Lung microvascular endothelial cell (primary cell): Measurements from ENCODE around the gene CBLL2. TPM values are rescaled to one million over a fixed set of nuclear protein-coding genes. Genes with fewer than 3 reads are reported as not detected.
"Not testable (repeated sequence)": the region's sequence is repeated elsewhere in the genome, so short reads cannot be mapped to it uniquely, and the experiment has no call there.

Experiments used
- DNase-seq, 2 donors: peaks; one replicate each; pipeline versions ENCODE4 v3.0.0 to v3.0.0-alpha.2; 2010; ENCODE audit warnings: low read depth in 2 of 2
- total RNA-seq: library from RNA; depleted of rRNA; stranded (reverse); fragments of >200 nt; gene quantifications from 2 replicates; pipeline ENCODE4 v1.2.1, GENCODE V29; 2014

Gene CBLL2
- total RNA-seq: not detected in 2 replicates

- no peak for DNase-seq
Measured at GRCh38 chrX:22272613-22273012, at the start of gene CBLL2. TSS of gene CBLL2 (plus strand) at chrX:22272913. CDS start at chrX:22272992, 79 bp downstream.

GRCh38 chrX:22234380-22234779, 38.3 kb upstream of the CBLL2 start:
- DNase-seq: no peak

GRCh38 chrX:22237479-22237878, 35.2 kb upstream of the CBLL2 start:
- no peak for DNase-seq

GRCh38 chrX:22246620-22247019, 26.1 kb upstream of the CBLL2 start:
- no peak for DNase-seq

- DNase-seq: no peak
Measured at GRCh38 chrX:22247169-22247568, 25.5 kb upstream of the CBLL2 start.

GRCh38 chrX:22248401-22248800, 24.3 kb upstream of the CBLL2 start:
- DNase-seq: no peak

GRCh38 chrX:22249371-22249770, 23.3 kb upstream of the CBLL2 start:
- DNase-seq: no peak

GRCh38 chrX:22268706-22269105, 4.0 kb upstream of the CBLL2 start:
- DNase-seq: no peak

- DNase-seq: no peak
Measured at GRCh38 chrX:22273714-22274317, 1.1 kb downstream of the CBLL2 start.

GRCh38 chrX:22276781-22277180, 4.1 kb downstream of the CBLL2 start:
- no peak for DNase-seq

- DNase-seq: no peak
Measured at GRCh38 chrX:22278375-22278774, 5.7 kb downstream of the CBLL2 start.

GRCh38 chrX:22289209-22289608, 16.5 kb downstream of the CBLL2 start:
- DNase-seq: not testable (repeated sequence)

- DNase-seq: no peak
Measured at GRCh38 chrX:22296871-22297270, 24.2 kb downstream of the CBLL2 start.

- DNase-seq: peak; percentile 48 to 63
Measured at GRCh38 chrX:22300130-22300529, 27.4 kb downstream of the CBLL2 start.

- DNase-seq: peak in 1 of 2 donors; percentile 55
Measured at GRCh38 chrX:22310779-22311178, 38.1 kb downstream of the CBLL2 start.

GRCh38 chrX:22313766-22314165, 41.1 kb downstream of the CBLL2 start:
- DNase-seq: peak; percentile 13 to 34

GRCh38 chrX:22314211-22314610, 41.5 kb downstream of the CBLL2 start:
- DNase-seq: peak; percentile 48 to 88

GRCh38 chrX:22314692-22315091, 42.0 kb downstream of the CBLL2 start:
- DNase-seq: peak; percentile 29 to 40

- DNase-seq: no peak
Measured at GRCh38 chrX:22315151-22315550, 42.4 kb downstream of the CBLL2 start.

- DNase-seq: no peak
Measured at GRCh38 chrX:22320236-22320873, 47.6 kb downstream of the CBLL2 start.

- peak in 1 of 2 donors; percentile 84 for DNase-seq
Measured at GRCh38 chrX:22323541-22323940, 50.8 kb downstream of the CBLL2 start.
